A549 (cell line): ENCODE data around the gene TFDP1.

Experiments
- CBX2 ChIP-seq: fragments of 200-600 bp; sonication (generic); IDR thresholded peaks from 2 replicates; pipeline ENCODE4 v1.6.1; 2016; ENCODE audit warnings: low read depth, mild to moderate bottlenecking, borderline replicate concordance
- CTCF ChIP-seq: fragments of >200 bp; sonication (Bioruptor Twin); formaldehyde crosslinking; IDR thresholded peaks from 3 replicates; pipeline ENCODE4 v1.5.1; 2016
- EHMT2 ChIP-seq: fragments of 200-600 bp; sonication (generic); IDR thresholded peaks from 2 replicates; pipeline ENCODE4 v1.6.1; 2016; ENCODE audit warnings: antibody characterized with exemption, low read depth, mild to moderate bottlenecking, moderate library complexity
- ELK1 ChIP-seq: fragments of 150-350 bp; IDR thresholded peaks from 2 replicates; pipeline ENCODE4 v1.6.1; 2014; ENCODE audit warnings: low read depth, mild to moderate bottlenecking, low read length
- EP300 ChIP-seq, 2 experiments: fragments of >200 bp; sonication (Bioruptor Twin); formaldehyde crosslinking; IDR thresholded peaks; 2 replicates in 1 of 2; 3 replicates in 1 of 2; pipeline ENCODE4 v1.6.1; 2016 to 2017
- NR3C1 ChIP-seq: fragments of >200 bp; sonication (Bioruptor Twin); formaldehyde crosslinking; IDR thresholded peaks from 3 replicates; pipeline ENCODE4 v1.6.1; 2017
- RFX5 ChIP-seq: fragments of 450-650 bp; IDR thresholded peaks from 2 replicates; pipeline ENCODE4 v1.7.1; 2014; ENCODE audit warnings: antibody characterized with exemption, mild to moderate bottlenecking, moderate library complexity
- TF ChIP-seq, protein P1 (sequence below): fragments of 200-600 bp; sonication (generic); IDR thresholded peaks from 2 replicates; pipeline ENCODE4 v1.6.1; 2016; ENCODE audit warnings: antibody characterized with exemption, mild to moderate bottlenecking, moderate library complexity
- TF ChIP-seq, protein P2 (sequence below): fragments of 250-450 bp; sonication (Bioruptor Pico); IDR thresholded peaks from 2 replicates; pipeline ENCODE4 v1.5.0; 2021; ENCODE audit warnings: mild to moderate bottlenecking, moderate library complexity, borderline replicate concordance

DNA sequence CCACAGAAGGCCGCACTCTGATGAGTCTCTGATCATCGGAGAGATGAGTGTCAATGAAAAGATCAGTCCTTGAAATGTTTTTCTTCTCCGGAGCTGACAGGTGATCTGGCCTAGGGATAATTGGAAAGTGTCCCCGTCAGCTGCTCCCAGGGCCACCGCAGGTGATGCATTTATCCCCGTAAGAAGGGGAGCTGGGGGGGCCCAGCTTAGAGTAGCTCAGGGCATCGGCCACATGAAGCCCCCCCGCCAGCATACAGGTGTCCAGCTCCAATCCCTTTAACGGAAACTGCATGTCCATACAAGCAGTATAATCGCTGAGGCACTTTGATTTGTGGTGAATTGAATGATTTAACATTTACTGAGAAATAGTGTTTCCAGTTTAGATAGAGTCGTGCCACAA, 45.7 kb downstream of the TFDP1 start:
- TF ChIP-seq, protein P1, sequence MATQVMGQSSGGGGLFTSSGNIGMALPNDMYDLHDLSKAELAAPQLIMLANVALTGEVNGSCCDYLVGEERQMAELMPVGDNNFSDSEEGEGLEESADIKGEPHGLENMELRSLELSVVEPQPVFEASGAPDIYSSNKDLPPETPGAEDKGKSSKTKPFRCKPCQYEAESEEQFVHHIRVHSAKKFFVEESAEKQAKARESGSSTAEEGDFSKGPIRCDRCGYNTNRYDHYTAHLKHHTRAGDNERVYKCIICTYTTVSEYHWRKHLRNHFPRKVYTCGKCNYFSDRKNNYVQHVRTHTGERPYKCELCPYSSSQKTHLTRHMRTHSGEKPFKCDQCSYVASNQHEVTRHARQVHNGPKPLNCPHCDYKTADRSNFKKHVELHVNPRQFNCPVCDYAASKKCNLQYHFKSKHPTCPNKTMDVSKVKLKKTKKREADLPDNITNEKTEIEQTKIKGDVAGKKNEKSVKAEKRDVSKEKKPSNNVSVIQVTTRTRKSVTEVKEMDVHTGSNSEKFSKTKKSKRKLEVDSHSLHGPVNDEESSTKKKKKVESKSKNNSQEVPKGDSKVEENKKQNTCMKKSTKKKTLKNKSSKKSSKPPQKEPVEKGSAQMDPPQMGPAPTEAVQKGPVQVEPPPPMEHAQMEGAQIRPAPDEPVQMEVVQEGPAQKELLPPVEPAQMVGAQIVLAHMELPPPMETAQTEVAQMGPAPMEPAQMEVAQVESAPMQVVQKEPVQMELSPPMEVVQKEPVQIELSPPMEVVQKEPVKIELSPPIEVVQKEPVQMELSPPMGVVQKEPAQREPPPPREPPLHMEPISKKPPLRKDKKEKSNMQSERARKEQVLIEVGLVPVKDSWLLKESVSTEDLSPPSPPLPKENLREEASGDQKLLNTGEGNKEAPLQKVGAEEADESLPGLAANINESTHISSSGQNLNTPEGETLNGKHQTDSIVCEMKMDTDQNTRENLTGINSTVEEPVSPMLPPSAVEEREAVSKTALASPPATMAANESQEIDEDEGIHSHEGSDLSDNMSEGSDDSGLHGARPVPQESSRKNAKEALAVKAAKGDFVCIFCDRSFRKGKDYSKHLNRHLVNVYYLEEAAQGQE, result no peak
- TF ChIP-seq RFX5, result no peak
- no peak for TF ChIP-seq CTCF
- TF ChIP-seq NR3C1, result no peak
- no peak for TF ChIP-seq CBX2
- no peak for TF ChIP-seq EP300 (IDR thresholded peaks at IDR 0.05)
- TF ChIP-seq EHMT2, result no peak
- TF ChIP-seq, protein P2, sequence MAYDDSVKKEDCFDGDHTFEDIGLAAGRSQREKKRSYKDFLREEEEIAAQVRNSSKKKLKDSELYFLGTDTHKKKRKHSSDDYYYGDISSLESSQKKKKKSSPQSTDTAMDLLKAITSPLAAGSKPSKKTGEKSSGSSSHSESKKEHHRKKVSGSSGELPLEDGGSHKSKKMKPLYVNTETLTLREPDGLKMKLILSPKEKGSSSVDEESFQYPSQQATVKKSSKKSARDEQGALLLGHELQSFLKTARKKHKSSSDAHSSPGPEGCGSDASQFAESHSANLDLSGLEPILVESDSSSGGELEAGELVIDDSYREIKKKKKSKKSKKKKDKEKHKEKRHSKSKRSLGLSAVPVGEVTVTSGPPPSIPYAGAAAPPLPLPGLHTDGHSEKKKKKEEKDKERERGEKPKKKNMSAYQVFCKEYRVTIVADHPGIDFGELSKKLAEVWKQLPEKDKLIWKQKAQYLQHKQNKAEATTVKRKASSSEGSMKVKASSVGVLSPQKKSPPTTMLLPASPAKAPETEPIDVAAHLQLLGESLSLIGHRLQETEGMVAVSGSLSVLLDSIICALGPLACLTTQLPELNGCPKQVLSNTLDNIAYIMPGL (CRISPR knock-in tag), result no peak
- TF ChIP-seq ELK1, result no peak
